NCI-H2081 (cell line): ENCODE results near the gene COX14.
A peak's percentile ranks its signal among the peaks of the same experiment; 100 is the strongest.
"Not testable (repeated sequence)": the region's sequence is repeated elsewhere in the genome, so short reads cannot be mapped to it uniquely, and the experiment has no call there.

Experiments used
- DNase-seq, 2 experiments: peaks; one replicate each; lab custom pipeline; 2025; lab: John Stamatoyannopoulos, UW

Gene COX14

DNA sequence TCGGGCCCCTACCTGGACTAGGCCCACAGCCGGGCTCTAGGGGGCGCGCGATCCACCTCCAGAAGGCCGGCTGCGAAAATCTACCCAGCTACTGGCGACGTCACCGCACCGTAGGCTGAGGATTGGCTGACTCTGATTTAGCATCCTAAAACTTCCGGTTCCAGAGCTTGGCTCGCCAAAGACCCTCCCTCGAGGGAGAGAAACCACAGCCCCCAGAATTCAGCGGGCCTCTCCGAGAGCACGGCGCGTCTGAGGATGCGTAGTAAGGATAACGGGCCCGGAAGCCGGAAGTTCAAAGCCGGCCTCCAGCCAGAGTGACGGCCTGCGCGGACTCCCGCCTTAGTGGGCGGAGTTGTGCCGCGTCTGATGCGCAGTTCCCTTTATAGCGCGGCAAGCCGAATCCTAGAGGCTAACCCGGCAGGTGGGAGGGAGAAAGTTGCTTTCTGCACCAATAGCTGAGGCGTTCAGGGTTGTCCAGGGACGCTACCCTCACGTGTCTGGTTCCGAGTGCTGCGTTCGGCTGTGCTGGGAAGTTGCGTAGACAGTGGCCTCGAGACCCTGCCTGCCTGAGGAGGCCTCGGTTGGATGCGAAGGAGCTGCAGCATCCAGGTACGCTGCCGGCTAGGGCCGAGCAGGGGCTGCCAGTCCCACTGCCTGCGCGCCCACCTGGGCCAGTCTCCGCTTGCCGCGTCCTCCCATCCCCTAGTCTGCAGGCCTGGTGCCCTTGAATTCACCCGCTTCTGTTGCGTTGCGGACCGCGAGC is at the start of gene COX14:
Gene COX14 (plus strand): TSS at position 544 of the 763 bp plus-strand sequence. CDS start 7,808 bp downstream, outside the sequence.
- DNase-seq: peak; percentile 99 to 100

DNA sequence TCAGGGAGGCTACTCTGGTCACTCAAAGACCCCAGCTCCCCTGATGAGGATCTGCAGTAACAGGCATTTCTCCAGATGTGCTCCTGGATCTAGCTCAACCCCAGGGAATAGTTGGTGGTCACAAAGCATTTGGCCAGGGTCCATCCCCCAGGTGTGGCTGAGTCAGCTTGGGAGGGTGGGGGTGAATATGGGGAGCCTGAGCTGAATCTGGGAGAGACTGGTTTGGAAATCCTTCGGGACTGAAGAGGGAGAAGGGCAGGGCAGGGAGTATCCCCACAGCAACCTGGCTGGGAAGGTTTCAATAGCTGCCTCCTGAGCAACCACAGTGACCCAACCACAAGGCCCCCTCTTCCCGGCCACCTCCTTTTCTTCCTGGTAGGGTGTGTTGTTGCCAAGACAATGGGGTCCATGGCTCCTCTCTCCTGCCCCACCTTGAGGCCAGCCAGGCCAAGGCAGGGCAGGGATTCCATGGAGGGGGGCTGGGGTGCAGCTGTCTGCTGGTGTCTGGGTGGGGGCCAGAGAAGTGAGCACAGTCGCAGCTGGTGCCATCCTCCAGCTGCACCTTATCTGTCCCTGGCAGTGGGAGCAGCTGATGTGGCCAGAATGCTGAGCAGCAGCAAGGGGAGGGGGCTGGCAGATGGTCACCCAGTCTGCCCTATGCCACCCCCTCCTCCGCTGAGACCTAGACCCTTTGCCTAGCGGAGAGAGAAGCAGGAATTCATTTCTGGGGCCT is 49.1 kb upstream of the COX14 start:
- DNase-seq: no peak

DNA sequence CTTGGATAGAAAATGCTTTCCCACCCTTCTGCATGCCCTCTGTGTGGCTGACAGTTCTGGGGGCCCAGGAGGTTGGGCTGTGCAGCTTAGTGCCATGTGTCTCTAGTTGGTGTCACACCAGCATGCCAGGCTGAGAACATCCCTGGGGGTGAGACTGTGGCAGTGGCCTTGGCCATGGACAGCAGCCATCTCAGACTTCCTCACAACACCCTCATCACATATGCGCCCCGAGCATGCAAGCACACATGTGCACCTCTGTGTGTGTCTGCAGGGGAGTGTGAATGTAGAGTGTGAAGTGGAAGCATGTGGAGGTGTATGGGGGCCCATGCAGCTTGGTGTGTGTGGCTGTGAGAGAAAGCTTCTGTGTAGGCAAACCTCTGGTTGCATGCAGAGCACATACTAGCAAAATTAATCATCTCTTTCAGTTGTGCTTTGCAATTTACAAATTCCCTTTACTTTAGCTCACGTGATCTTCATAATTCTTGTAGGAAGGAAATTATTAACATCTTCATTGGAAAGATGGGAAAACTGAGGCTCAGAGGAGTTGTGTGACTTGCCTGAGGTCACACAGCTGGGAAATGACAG is 46.2 kb upstream of the COX14 start:
- no peak for DNase-seq

DNA sequence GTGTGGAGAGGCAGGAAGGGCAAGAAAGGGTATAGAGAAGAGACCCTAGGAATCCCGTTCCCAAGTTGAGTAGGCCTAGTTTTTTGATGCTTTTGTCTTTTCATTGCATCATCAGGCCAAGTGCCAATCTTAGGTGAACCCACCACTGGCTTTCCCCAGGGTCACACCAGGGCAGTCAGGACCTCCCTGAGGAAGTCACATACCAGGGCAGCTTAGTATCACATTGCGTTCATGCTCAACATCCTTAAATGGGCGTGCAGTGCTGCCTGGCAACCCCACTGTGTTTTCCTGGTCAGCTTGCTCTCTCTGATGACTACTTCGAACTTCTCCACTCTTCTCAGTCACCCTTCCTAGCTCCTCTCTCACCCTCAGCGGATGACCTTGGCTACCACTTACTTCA is 45.6 kb upstream of the COX14 start:
- no peak for DNase-seq

DNA sequence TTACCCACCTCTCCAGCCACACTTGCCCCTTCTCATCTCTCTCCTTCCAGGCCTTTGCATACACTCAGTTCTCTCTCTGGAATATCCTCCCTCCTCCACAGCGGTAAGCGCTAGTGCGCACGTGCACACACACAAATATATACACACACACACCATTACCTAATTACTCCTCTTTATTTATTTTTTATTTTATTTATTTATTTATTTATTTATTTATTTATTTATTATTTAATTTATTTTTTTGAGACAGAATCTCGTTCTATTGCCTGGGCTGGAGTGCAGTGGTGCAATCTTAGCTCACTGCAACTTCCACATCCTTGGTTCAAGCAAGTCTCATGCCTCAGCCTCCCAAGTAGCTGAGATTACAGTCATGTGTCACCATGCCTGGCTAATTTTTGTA is 43.0 kb upstream of the COX14 start:
- DNase-seq: no peak

DNA sequence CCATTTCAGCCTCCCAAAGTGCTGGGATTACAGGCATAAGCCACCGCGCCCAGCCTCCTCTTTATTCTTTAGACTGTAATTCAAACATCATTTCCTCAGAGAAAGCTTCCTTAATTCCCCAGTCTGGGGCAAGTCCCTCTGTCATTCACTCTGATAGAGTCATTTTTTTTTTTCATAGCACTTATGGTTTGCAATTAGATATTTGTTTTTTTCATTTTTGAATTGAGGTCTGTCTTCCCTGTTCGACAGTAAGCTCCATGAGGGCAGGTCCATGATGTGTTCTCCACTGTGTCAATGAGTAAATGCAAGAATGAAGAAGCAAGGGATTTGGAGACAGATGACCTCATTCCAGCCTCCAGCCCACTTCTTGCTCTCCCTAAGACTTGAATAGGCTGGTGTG is 42.5 kb upstream of the COX14 start:
- DNase-seq: no peak

DNA sequence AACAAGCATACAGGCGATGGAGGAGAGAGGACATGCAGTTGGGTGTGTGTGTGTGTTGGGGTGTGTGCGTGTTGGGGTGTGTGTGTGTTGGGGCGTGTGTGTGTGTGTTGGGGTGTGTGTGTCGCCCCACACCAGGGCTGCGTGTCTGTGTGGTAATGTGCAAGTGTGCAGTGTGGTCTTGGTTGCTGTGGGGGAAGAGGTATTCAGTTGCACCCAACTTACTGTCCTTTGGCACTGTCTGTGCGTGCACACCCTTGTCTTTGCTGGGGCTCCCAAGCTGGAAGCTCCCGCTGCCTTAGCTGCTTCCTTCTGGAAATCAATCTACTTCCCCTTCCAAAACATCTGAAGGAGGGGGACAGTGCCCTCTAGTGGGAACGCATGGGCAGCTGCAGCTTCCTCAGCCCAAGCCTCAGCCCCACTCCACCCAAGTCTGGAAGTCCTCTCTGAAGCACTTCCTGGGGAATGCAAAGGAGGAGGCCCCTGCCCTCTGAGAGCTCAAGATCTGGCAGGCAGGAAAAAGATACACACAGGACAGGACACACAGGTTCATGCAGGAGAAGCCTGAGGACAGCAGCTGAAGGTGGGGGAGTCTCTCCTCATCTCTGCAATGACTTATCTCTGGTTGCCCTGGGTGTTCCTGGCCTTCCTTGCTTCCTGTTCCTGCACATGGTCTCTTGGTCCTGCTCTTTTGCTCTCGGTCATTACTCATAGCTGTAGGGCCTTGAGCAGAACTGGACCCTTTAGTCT is 41.5 kb upstream of the COX14 start:
- DNase-seq: peak; percentile 56 to 65

DNA sequence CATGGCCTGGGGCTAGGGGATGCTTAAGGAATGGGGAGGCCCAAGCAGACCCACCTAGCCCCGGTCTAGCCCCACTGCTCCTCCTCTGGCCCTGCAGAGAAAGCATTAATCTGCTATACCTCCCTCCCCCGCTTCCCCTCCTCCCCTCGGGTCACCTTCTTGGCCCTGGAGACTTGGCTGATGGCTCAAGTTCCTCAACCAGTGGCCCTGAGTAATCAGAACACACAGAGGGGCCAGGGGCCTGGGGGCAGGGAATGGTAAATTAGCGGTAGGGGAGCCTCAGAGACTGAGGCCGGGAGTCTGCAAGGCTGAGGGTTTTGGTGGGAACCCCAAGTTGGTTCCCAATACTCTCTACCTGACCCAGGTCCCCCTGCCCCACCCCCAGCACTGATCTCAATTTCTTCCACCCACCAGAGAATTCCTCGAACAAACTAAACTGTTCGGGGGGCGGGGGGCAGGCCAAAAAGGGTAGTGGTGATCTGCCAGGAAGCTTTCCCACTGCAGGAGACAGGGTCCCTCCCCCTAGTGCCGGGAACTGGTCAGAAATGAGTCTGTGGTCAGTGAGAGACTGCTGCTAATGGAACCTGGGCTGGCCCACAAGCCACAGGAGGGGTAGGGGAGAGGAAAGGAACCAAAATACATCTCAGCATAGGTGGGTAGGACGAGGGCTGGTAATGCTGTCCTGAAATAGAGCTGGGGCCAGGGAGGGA is 39.7 kb upstream of the COX14 start:
- DNase-seq: no peak

DNA sequence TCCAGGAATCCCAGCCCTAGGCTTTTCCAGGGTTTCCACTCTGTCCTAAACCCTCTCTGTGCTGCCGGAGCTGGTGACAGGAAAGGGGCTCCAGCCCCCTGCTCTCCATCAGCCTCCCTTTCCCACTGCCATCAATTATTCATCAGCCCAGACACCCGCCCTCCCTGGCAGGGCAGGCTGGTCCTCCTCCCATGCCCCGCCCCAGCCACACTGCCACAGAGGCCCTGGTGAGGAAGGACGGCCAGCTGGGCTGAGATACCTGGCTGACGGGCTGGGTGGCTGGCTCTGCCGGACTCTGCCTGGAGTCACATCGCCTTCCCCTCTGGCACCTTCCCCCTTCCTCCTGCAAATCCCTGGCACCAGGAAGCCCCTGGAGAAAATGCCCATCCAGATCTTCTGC is 38.8 kb upstream of the COX14 start:
- no peak for DNase-seq

DNA sequence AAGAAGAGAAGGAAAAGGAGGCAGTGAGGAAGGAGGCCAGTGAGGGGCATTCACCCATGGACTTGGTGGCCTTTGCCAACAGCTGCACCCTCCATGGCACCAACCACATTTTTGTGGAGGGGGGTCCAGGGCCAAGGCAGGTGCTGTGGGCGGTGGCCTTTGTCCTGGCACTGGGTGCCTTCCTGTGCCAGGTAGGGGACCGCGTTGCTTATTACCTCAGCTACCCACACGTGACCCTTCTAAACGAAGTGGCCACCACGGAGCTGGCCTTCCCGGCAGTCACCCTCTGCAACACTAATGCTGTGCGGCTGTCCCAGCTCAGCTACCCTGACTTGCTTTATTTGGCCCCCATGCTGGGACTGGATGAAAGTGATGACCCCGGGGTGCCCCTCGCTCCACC is 38.3 kb upstream of the COX14 start:
- DNase-seq: no peak

DNA sequence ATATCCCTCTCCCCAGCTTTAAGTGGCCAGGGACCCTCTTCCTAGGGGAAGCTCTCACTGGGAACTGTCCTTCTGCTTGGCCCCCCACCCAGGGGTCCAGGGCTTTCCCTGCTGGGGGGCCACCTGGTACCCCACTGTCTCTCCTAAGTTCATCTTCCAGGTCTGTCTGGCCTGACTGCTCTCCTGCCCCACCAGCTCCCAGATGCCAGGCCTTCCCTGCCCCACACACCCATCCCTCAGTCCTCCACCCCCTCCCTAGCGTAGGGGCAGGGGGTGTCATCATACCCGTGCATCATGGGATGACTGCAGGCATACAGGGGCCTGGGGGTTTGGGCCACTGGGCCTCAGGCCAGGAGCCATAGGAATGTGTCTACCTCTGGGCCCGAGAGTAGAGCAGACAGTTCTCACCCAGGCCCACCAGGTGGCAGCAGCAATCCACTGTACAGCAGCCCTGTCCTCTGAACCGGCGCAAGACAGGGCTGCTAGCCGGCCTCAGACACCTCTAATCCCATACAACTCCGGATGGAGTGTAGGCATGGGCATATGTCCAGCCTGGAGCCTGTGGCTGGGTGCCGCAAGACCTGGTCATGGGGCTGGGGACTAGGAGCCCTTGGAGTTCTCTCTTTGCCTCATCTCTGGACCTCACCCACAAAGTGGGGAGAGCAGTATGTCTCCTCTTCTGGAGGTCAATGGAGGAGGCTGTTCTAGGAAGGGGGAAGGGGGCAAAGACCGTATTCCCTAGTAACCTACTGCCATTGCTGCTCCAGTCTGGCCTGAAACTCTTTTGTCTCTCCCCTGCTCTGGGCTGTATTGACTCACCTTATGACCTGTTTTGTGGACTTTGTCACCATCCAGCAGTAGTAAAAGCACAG is 36.9 kb upstream of the COX14 start:
- DNase-seq: peak; percentile 62 to 65

DNA sequence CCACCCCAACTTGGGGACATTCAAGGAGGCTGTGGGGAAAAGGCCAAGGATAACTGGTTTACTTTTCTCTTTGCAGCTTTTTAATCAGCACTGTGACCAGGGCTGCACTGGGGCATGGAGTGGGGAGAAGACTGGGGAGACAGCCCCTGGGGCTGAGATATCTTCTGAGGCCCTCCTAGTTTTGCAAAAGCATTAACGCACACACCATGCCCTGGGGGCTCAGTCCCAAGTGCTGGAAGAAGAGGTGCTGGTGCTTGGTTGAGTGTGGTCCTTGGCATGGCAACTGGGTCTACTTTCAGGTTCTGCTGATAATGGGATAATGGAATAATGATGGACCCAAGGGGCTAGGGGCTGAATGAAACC is 36.2 kb upstream of the COX14 start:
- DNase-seq: no peak

DNA sequence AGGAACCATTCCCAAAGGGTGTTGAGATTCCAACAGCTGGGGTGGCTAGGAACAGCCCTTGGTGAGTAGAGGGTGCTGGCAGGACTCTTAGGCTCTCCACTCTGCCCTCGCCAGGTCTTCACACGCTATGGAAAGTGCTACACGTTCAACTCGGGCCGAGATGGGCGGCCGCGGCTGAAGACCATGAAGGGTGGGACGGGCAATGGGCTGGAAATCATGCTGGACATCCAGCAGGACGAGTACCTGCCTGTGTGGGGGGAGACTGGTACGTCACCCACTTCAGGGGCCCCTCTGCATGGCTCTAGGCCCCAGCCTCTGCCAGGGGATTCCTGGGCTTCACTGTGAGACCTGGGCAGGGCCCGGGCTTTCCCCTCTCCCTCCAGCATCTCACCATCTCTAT is 34.9 kb upstream of the COX14 start:
- DNase-seq: no peak

DNA sequence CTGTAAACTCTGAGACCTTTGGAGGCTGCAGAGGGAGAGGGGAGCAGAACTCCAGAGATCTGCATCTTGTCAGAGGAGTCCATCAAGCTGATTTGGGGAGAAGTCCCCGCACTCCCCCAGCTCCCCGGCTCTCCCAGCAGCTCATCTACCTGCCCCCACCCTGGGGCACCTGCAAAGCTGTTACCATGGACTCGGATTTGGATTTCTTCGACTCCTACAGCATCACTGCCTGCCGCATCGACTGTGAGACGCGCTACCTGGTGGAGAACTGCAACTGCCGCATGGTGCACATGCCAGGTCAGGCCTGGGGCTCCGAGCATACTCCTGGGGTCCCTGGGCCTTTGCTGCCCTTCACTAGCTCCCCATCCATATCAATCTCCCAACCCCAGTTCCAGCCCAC is 33.8 kb upstream of the COX14 start:
- no peak for DNase-seq

DNA sequence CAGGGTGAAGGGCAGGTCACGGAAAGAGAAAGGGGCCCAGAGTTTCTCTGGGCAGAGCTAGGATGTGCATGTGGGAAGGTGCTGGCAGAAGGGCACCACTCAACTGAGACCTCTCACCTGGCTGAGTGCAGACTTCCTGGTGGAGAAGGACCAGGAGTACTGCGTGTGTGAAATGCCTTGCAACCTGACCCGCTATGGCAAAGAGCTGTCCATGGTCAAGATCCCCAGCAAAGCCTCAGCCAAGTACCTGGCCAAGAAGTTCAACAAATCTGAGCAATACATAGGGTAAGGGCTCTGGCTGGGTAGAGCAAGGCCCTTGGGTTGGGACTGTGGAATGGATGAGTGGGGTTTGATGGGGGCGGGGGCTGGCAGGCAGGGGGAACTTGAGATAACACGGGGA is 32.3 kb upstream of the COX14 start:
- DNase-seq: no peak

DNA sequence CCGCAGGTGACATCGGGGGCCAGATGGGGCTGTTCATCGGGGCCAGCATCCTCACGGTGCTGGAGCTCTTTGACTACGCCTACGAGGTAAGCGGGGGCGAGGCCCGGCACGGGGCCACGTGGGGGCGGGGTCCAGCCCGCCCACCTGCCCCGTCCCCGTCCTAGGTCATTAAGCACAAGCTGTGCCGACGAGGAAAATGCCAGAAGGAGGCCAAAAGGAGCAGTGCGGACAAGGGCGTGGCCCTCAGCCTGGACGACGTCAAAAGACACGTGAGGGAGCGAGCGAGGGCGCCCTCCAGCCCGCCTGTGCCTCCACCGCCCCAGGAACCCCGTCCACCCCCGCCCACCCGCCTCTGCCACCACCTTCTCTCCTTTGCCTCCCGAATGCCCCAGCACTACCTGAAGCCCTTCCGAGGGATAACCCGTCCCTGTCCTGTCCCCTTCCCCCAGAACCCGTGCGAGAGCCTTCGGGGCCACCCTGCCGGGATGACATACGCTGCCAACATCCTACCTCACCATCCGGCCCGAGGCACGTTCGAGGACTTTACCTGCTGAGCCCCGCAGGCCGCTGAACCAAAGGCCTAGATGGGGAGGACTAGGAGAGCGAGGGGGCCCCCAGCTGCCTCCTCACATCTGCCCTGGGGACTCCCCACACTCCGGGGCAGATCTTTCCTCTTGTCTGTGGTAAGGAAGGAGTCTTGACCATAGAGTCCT is 30.8 kb upstream of the COX14 start:
- DNase-seq: no peak

DNA sequence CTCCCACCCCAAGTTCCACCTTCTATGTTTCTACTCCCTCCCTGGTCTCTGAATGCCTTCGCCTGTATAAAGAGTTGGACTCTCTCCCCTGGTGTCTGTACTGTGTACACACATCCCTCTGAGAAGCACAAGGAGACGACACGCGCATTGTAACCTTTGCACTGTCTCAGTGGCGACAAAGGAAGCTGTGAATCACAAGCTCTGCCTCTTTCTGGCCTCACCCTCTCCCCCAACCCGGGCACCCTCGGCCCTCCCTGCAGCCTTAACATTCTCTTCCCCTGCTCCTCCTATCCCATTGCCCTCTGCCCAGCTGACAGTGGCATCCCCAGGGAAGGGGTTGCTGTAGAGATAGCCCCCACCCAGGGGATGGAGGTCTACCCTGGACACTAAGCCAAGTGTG is 29.4 kb upstream of the COX14 start:
- no peak for DNase-seq

DNA sequence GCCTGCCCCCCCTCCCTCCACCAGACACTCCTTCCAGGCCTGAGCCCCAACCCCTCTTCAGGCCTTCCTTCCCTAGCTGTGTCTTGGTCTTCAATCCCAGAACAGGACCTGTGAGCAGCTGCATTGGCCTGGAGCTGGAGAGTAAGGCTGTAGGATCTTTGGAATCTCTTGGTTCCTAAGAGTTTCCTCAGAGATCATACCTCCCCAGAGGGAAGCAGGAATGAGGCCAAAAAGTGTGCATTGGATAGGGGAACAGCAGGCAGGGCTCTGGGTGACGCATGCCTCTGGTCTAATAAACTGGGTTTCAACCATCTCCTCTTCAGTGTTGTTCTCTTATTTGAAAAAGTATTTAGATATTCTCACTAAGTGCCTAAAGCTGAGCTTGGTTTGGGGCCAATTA is 28.7 kb upstream of the COX14 start:
- DNase-seq: no peak

DNA sequence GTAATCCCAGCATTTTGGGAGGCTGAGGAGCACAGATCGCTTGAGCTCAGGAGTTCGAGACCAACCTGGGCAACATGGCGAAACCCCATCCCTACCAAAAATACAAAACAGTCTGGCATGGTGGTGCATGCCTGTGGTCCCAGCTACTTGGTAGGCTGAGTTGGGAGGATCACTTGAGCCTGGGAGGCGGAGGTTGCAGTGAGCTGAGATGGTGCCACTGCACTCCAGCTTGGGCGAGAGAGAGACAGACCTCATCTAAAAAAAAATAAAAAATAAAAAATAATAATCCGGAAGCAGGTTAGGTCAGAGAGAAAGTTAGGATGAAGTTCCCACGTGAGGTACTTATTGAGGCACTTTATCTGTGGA is 27.6 kb upstream of the COX14 start:
- DNase-seq: not testable (repeated sequence)
